ENCODE data around the gene SCUBE1.

SCUBE1 gene

DNA sequence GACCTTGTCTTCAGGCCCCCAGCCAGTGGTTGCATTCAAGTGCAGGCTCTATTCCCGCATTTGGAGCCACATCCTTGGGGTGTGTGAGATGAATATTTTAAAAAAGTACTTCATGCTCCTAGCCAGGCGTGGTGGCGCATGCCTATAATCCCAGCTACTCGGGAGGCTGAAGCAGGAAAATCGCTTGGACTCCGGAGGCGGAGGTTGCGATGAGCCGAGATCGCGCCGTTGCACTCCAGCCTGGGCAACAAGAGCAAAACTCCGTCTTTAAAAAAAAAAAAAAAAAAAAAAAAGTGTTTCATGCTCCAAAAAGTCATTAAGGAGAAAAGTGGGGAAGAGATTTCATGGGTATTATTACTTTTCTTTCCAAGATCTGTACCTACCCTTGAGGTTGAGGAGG lies 18.0 kb downstream of the SCUBE1 start:
- DNase-seq, result no peak

DNA sequence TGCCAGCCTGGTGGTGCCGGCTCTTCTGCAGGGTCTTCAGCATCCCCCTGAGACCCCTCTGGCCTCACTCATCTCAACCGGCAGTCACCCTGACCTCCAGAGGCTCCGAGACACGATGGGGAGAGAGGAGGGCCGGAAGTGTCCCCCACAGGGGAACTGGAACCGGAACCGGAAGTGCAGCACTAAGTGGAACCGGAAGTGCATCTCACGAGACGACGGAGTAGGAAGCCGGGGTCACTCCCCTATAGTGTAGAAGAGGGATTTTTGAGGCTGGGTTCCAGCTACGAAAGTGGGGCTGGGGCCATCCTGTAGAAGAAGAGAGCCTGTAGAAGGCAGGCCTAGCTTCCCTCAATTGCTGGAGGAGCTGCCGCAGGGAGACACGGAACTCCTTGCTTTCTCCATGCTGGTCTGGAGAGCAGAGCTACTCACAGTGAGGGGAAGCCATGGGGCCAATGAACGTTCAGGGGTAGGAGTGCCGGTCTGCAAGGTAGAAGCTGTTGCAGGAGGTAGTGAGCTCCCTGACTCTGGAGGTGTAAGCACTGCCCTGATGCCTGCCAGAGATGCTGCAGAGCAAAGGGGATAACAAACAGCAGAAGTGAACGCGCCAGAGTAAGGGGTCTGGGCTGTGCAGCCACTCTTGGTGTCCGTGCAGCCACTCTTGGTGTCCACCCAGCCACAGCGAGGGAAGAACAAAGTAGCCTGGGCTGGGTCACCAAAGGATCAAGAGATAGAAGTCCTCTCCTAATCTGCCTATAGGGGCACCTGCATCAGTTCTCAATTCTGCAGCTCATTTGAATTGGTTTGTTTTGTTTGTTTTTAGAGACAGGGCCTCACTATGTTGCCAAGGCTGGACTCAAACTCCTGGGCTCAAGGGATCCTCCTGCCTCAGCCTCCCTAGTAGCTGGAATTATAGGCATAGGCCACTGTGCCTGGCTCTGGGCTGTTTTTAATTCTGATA lies 21.9 kb downstream of the SCUBE1 start:
- no peak for DNase-seq

DNA sequence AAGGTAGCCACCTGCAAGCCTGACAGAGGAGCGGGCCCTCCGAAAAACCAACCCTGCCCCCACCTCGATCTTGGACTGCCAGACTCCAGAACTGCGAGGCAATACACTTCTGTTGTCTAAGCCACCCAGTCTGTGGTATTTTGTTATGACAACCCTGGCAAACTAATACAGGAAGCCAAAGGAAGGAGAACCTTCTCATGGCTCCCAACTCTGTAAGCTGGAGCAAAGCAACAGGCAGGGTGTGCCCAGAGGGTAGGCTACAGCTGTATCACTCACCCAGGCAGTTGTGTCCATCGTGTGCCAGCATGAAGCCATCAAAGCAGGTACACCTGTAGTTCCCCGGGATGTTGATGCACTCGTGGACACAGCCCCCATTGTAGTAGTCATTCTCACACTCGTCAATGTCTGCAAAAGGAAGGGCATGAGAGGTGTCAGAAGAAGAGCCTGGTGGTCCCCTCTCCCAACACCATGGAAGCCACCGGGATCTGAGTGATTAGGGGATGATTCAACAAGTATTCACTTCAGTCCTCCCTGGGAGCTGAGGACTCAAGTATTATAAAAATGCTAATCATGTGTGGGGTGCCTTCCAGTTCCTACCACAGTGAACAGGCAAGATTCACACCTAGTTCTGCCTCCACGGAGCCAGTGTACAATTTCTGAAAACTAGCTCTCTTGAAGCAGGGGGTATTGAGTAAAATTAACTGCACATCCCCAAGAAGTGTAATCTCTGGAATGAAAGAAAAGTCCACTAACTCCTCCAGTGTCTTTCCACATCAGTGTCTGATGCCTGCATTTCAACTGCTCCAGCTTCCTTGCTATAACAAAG lies 23.3 kb downstream of the SCUBE1 start:
- no peak for DNase-seq

GRCh38 chr22:43317239-43317638 lies 25.9 kb downstream of the SCUBE1 start:
- DNase-seq, result no peak

DNA sequence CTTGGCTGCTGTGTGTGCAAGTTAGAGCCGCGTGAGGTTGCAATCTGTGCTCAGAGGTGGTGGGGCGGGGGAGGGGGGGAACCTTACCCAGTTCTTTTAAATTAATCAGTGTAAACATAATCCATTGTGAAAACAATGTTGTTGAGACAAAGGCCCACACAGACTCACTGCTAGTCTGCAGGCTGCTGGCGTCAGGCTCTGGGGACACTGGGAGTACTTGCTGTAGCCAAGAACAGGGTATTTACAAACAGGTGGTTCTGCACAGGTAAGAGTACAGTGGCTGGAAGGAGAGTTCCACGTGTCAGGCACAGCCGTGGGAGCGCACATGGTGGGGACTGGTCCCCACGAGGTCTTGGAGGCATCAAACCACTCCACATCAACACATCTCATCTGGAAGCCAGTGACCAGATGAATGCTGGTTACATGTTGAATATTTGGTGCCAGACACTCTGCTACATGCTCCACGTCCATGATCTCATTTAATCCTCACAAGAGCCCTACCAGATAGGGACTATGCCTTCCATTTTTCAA lies 27.4 kb downstream of the SCUBE1 start:
- DNase-seq, result no peak

DNA sequence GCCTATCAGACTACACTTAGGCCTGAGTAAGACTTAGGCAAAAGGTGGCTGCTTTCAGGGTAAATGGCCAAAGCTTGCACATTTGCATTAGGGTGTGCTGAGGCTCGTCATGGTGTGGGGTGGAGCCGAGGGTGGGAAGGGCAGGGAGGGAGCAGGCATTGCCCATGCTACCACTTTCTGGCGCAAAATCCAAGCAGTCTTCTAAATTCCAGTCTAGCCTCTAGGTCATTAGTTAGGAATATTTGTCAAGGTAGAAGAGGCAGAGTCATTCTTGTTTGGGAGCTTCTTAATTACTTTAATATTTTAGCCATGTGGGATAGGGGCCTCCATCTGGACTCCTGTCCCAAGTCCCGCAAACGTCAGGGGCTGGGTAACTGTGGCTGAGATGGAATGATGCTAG lies 28.6 kb downstream of the SCUBE1 start:
- DNase-seq, result no peak

GRCh38 chr22:43313890-43314474 lies 29.2 kb downstream of the SCUBE1 start:
- DNase-seq, result no peak

DNA sequence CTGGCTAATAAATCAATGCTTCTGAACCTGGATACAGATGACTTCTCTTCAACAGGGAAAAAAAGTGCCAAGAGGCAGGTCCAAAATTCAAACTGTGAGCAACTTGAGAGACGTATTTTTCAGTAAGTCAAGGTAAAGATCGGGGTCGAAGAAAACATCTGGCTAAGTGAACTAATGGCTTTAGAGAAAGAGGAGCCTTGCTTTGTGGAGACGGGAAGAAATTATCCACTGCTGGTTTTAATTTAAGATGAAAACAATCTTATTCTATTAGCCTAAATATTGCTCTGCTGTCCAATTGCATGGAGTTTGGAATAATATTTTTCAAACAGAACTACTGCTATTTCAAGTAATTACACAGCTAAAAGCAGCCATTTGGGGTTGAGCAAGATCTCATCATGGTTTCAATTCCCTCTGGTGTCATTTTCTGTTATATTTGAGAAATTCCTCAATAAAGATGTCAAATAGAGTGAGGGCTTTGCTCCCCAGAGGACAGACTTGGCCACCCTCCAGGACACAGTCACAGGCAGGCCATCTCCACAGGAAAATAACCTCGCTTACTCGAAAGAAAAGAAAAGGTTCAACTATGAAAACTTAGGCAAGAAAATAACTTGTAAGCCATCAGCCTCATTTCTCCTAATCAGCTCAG lies 29.8 kb downstream of the SCUBE1 start:
- DNase-seq, result no peak

GRCh38 chr22:43312608-43313007 lies 30.6 kb downstream of the SCUBE1 start:
- no peak for DNase-seq

DNA sequence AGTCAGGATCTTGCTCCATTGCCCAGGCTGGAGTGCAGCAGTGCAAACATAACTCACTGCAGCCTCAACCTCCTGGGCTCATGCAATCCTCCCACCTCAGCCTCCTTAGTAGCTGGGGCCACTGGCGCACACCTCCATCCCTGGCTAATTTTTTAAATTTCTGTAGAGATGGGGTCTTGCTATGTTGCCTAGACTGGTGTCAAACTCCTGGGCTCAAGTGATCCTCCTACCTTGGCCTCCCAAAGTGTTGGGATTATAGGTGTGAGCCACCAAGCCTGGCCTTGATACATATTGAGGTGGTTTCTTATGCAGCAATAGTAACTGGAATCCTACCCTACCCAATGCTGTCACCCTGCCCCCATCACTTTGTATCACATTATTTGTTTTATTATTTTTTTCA lies 32.4 kb downstream of the SCUBE1 start:
- DNase-seq, result no peak

GRCh38 chr22:43310311-43310710 lies 32.9 kb downstream of the SCUBE1 start:
- DNase-seq, result no peak

GRCh38 chr22:43308836-43309235 lies 34.3 kb downstream of the SCUBE1 start:
- no peak for DNase-seq

DNA sequence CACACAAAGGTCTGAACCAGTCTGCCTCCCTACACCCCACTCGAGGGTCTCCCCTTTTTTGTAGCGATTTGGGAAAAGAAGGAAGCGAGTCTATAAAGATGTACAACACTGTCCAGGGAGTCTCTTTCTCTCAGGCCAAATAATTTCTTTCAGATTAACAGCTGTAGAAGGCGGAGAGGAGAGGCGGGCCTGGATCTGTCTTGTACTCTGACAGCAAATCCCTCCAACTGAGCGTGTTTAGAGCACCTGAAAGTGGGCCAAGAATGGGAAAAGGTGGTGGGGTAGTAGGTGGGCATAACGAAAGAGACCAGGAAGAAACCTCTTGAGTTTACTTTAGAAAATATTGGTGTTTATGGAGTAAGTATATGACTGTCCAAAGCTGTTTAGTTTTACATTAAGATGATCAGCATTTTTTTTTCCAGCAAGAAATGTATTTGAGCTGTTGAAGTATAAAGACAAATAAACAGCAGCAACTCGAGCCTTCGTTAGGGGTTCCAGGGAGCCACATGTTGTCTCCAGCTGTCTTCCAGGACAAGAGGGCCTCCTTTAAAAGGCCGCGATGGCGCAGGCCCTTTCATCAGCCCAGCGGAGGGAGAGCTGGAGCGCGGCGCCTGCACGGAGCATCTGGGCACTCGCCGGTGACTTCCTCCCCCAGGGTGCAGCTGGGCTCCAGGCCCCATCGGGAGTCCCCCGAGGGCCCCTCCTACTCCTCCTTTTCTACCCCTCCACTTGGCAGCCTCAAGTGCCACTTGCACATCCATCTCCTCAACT lies 34.9 kb downstream of the SCUBE1 start:
- no peak for DNase-seq

DNA sequence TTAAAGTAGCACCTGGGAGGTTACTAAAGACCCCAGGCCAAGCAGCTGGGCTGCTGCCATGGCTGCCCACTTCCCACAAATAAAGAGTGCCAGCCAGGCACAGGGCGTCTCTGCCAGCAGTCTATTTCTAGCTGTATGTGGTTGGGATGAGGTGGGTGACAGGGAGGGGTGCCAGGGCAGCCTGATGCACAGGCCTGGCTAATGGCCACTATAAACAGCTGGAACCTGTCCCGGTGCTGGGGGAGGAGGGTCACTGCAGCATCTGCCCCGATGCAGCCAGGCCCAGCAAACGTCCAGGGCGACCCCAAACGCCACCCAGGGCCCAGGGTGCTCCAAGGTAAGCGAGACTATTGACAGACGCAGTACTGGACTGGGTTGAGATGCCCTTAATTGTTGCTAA lies 37.4 kb downstream of the SCUBE1 start:
- no peak for DNase-seq

DNA sequence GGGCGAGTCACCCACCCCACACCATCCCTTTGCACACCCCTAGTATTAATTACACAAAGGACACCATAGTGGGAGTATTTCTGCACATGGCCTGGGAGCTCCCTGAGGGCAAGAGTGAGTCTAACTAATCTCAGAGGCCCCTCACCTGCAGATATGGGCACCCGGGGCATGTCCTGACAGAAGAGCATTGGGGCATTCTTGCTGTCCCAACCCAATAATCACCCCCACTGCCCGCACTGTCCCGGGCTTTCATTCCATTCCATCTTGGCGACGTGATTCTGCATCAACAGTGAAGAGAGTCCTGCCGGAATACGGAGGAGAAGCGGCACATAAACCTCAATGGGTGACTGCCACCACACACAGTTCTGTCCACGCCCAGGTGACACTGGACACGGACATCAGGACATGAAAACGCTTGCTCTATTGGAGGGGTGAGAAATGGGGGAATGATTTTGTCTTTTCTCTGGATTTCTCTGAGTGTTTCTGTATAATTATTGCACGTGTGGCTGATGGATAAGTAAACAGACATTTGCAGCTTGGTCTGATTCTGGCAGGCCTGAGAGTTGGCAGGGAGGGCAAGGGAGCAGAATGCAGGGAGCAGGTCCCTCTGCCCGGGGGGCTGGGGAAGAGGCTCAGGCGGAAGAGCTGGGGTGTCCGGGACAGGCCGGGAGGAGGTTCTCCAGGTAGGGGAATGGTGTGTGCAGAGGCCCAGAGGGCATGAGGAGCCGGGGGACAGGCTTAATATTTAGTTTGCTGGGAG lies 38.2 kb downstream of the SCUBE1 start:
- no peak for DNase-seq

DNA sequence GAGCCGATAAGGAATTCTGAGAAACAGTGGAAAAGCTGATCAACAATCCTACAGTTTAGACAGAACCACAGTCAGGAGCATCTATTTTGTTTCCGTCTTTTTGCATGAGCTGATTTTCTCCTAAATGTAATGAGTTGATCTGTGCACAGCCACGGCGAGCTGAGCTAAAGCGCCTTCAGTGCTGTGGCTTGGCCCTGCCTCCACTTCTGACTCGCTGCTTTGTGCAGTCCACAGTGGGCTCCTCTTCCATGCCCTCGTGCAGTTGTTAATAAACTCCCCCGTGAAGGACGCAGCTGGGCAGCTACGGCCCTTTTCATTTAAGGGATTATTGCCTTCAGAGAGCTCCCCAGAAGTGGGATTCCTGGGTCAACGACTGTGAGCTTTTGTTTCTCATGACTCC lies 39.4 kb downstream of the SCUBE1 start:
- DNase-seq, result no peak

GRCh38 chr22:43303166-43303565 lies 40.0 kb downstream of the SCUBE1 start:
- DNase-seq, result no peak

GRCh38 chr22:43302531-43303041 lies 40.6 kb downstream of the SCUBE1 start:
- DNase-seq, result no peak

DNA sequence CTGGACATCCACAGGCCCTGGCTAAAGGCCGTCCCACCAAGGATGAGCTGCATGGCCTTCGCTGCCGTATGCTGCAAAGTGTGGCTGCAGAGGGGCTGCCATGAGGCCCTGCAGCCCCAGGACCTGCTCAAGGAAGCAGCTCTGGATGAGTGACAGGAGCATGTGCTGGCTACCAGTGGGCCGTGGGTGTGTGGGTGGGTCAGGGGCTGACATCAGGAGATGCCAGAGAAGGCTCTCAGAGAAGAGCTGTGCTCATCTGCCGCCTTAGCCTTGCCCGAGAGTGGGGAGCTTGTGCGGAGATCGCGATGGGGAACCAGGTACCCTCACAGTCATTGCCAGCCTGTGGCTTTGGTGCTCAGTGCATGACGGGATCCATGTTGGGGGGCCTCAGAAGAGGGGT lies 41.3 kb downstream of the SCUBE1 start:
- DNase-seq, result no peak

DNA sequence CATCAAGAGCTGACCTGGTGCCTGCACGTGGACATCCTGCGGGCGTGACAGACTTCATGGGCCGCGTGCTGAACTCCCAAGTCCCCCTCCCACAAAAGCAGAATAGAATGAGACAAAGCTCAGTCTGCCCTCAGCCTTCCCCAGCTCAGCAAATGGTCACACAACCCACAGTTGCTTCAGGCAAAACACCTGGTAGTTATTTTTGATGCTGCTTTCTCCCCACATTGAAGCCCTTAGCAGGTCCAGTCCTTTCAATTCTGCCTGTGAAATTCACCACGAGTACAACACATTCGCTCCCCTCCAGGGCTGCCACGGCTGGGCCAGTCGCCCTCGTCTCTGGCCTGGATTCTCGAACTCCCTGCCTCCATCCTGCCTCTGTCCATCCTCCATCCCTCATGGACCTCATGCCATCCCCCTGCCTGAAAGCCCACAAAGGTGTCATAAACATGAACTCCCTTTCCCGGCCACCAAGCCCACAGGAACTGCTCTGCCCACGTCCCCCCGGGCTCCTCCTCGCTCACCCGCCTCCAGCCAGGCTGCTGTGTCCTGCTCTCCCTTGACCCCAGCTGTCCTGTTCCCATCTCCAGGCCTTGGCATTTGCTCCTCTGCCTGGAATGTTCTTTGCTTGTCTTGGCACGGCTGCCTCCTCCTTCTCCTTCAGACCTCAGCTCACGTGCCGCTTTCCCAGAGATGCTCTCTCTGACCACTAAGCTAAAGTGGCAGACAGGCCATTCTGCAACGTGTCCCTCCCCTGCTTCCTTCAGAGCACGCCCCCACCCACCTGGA lies 42.1 kb downstream of the SCUBE1 start:
- no peak for DNase-seq

Data from CD4-positive, alpha-beta T cell treated with Interleukin-17A for 4 hours (primary cell).